Muscle of leg (tissue), 11 donors: ENCODE results near the gene GABRG3. TPM values are rescaled to one million over a fixed set of nuclear protein-coding genes. Genes with fewer than 3 reads are reported as not detected.

Experiments used
- DNase-seq: peaks from one replicate; pipeline ENCODE4 v3.0.0; 2013
- H3K27ac ChIP-seq: one replicate; pipeline ENCODE4 v1.5.1; 2013; ENCODE audit warnings: mild to moderate bottlenecking, low read length, control low read depth
- H3K27me3 ChIP-seq: one replicate; pipeline ENCODE4 v1.6.1; 2013; ENCODE audit warnings: low read length; ENCODE audit not compliant: control insufficient read depth, insufficient read depth
- H3K36me3 ChIP-seq: one replicate; pipeline ENCODE4 v1.6.1; 2013; ENCODE audit warnings: low read length; ENCODE audit not compliant: control insufficient read depth, insufficient read depth
- H3K4me1 ChIP-seq: one replicate; pipeline ENCODE4 v1.6.1; 2013; ENCODE audit warnings: low read length; ENCODE audit not compliant: control insufficient read depth, insufficient read depth
- H3K4me3 ChIP-seq: one replicate; pipeline ENCODE4 v1.5.1; 2013; ENCODE audit warnings: low read length, control low read depth
- H3K9me3 ChIP-seq: replicated peaks from 2 replicates; pipeline ENCODE4 v1.6.1; 2013; ENCODE audit warnings: low read depth, low read length; ENCODE audit not compliant: control insufficient read depth
- WGBS: methylation state at CpG from one replicate; pipeline ENCODE4 v1.1.5; 2013; ENCODE audit warnings: missing lambda C conversion rate; ENCODE audit not compliant: insufficient coverage; 5-methylcytosine and 5-hydroxymethylcytosine counted together
- polyA plus RNA-seq, 8 donors: library from polyadenylated mRNA; unstranded; fragments of 120-200 nt; gene quantifications; one replicate each; pipeline versions ENCODE4 v1.2.1 to v1.2.3, GENCODE V29; 2013; ENCODE audit warnings: inconsistent platforms in 1 of 8, low replicate concordance in 1 of 8; ENCODE audit not compliant: insufficient read length in 8 of 8, insufficient read depth in 1 of 8
- total RNA-seq: library from RNA; stranded (reverse); fragments of 120-200 nt; gene quantifications from one replicate; pipeline ENCODE4 v1.2.4, GENCODE V29; 2013

GABRG3 gene
- total and polyA plus RNA-seq, 9 donors = 0.11 to 0.69 (median 0.34) TPM; not detected in 1

GRCh38 chr15:27506752-27507151 lies 535.8 kb downstream of the GABRG3 start:
- no peak for DNase-seq
- Histone ChIP-seq H3K27ac (no peak overlapping the region), H3K36me3 (no peaks in the 10 kb centered on the region), H3K4me1 (no peaks in the 10 kb centered on the region), H3K4me3 (no peak overlapping the region), H3K9me3 (peaks cover 7% of the 10 kb centered on the region), H3K27me3 (no peaks in the 10 kb centered on the region)

- no CpG with 5 or more reads among the region's 1 CpG for WGBS
- Histone ChIP-seq H3K9me3 (peaks cover 7% of the 10 kb centered on the region), H3K27me3 (no peaks in the 10 kb centered on the region)
Measured at GRCh38 chr15:27509014-27509413, 538.0 kb downstream of the GABRG3 start.

DNA sequence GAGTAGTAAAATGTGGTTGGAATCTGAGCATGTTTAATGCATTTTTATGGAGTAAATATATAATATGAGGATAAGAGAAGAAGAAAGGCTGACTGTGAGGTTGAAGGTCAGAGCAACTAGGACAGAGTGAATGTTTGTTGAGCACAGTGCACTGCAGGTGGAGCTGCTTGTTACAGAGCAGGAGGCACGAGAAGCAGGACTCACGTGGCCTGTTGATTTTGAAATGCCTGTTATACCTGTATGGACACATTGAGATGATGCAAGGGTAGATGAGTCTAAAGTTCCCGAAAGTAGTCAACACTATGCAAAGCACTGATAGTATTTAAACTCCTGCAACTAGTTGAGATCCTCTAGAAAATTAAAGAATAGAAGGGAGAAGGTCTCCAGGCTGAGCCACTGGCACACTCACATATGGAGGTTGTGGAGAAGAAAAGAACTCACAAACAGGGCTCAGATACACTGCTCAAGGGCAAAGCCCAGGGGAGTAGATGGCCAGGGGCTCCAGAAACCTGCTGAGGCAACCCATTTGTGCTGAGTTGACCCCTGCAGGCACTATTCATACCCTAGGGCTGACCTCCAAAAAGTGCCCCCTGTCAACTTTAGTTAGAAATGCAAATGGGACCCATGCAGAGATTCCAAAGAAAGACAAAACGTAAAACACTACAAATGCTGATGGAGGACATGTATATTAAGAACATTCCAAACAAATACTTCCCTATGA lies 541.5 kb downstream of the GABRG3 start:
- H3K4me3 ChIP-seq = no peak overlapping the region

More at GRCh38 chr15:27509014-27509413, 538.0 kb downstream of the GABRG3 start:
- Histone ChIP-seq H3K4me1 (no peaks in the 10 kb centered on the region), H3K4me3 (no peak overlapping the region), H3K36me3 (no peaks in the 10 kb centered on the region), H3K27ac (no peak overlapping the region)
- DNase-seq = no peak

DNA sequence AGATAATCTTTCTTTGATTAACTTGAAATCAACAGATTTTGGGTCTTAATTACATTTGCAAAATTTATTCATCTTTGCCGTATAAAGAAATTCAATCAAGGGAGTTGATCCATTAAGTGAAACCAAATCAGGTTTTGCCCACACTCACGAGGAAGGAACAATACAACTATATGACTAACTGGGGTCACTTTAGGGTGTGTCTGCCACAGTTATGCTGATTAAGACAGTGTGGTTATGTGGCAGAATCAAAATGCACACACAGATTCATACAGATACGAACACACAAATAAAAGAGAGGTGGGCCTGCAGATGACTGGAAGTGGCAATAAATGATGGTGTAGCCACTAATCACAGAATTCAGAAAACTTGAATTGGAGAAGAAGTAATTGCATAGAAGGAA lies 543.5 kb downstream of the GABRG3 start:
- Histone ChIP-seq H3K4me3 (no peak overlapping the region), H3K9me3 (peaks cover 2% of the 10 kb centered on the region), H3K4me1 (no peaks in the 10 kb centered on the region), H3K27me3 (no peaks in the 10 kb centered on the region), H3K36me3 (no peaks in the 10 kb centered on the region), H3K27ac (no peak overlapping the region)
- no CpG with 5 or more reads among the region's 3 CpGs for WGBS
- DNase-seq = no peak

More for the DNA sequence above, 541.5 kb downstream of the GABRG3 start:
- H3K27me3 ChIP-seq = no peaks in the 10 kb centered on the region
- WGBS = no CpG with 5 or more reads among the region's 4 CpGs
- H3K27ac ChIP-seq = no peak overlapping the region
- H3K4me1 ChIP-seq = no peaks in the 10 kb centered on the region
- H3K36me3 ChIP-seq = no peaks in the 10 kb centered on the region
- DNase-seq = no peak
- peaks cover 7% of the 10 kb centered on the region for H3K9me3 ChIP-seq

DNA sequence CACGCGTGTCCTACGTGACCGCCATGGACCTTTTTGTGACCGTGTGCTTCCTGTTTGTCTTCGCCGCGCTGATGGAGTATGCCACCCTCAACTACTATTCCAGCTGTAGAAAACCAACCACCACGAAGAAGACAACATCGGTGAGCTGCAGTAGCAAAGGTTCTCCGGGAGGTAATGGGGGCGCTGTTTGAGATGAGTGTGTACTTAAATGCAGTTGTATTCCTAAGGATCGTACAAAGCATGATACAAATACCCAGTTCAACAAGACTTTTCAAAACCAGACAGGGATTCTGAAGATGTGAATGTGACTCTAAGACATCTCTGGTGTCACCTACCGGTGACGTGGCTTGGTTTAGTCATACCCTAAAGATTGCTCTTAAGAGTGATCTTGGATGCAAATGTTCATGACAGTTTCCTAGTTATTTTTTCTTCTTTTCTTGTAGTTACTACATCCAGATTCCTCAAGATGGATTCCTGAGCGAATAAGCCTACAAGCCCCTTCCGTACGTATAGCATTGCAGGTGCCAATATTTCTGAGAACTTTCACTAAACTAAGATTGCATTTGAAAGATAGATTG lies 556.6 kb downstream of the GABRG3 start:
- WGBS = 90% methylated on average over 4 of the region's 18 CpGs

GRCh38 chr15:27529399-27529798 lies 558.4 kb downstream of the GABRG3 start:
- H3K4me3 ChIP-seq = no peak overlapping the region
- no peaks in the 10 kb centered on the region for H3K27me3 ChIP-seq
- no peak overlapping the region for H3K27ac ChIP-seq
- H3K9me3 ChIP-seq = peaks cover 4% of the 10 kb centered on the region
- DNase-seq = peak; percentile 42
- H3K4me1 ChIP-seq = no peaks in the 10 kb centered on the region
- H3K36me3 ChIP-seq = no peaks in the 10 kb centered on the region
- WGBS = 40% methylated on average over 6 of the region's 8 CpGs

More for the DNA sequence above, 556.6 kb downstream of the GABRG3 start:
- Histone ChIP-seq H3K9me3 (peaks cover 10% of the 10 kb centered on the region), H3K27ac (no peak overlapping the region), H3K36me3 (no peaks in the 10 kb centered on the region), H3K4me3 (no peak overlapping the region), H3K27me3 (no peaks in the 10 kb centered on the region), H3K4me1 (no peaks in the 10 kb centered on the region)
- DNase-seq = no peak

DNA sequence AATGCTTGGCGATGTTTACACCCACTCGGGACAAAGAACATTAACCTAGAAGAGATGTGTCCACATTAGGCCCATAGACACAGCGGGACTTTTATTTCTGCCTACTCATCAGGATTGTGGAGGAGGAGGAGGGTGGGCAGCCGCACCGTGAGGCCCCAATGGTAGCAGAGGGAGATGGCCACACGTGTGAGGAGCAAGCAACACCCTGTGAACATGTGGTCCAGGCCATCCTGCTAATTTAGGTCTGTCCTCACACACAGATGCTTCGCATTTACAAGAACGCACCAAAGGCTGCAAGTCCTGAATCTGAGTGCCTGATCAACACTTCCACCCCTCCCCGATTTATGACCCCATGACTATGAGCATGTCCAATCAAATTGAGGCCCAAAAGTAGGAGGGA lies 560.0 kb downstream of the GABRG3 start:
- Histone ChIP-seq H3K4me1 (no peaks in the 10 kb centered on the region), H3K36me3 (no peaks in the 10 kb centered on the region), H3K9me3 (no peaks in the 10 kb centered on the region), H3K27me3 (no peaks in the 10 kb centered on the region), H3K27ac (no peak overlapping the region), H3K4me3 (no peak overlapping the region)
- DNase-seq = no peak
- WGBS = 77% methylated on average over 7 of the region's 9 CpGs

DNA sequence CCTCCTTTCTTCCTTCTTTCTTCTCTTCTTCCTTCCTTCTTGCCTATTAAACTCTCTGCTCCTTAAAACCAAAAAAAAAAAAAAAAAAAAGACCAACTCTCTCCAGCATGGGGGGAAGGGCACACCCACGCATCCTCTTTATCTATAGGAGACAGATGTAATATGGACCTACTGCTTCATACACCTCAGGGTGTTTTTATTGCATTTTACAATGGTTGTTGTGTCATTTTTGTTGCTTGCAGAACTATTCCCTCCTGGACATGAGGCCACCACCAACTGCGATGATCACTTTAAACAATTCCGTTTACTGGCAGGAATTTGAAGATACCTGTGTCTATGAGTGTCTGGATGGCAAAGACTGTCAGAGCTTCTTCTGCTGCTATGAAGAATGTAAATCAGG lies 561.4 kb downstream of the GABRG3 start:
- H3K4me1 ChIP-seq = no peaks in the 10 kb centered on the region
- H3K36me3 ChIP-seq = no peaks in the 10 kb centered on the region
- no peak overlapping the region for H3K27ac ChIP-seq
- no CpG with 5 or more reads among the region's 3 CpGs for WGBS
- no peak overlapping the region for H3K4me3 ChIP-seq
- H3K27me3 ChIP-seq = no peaks in the 10 kb centered on the region
- DNase-seq = no peak
- H3K9me3 ChIP-seq = no peaks in the 10 kb centered on the region

DNA sequence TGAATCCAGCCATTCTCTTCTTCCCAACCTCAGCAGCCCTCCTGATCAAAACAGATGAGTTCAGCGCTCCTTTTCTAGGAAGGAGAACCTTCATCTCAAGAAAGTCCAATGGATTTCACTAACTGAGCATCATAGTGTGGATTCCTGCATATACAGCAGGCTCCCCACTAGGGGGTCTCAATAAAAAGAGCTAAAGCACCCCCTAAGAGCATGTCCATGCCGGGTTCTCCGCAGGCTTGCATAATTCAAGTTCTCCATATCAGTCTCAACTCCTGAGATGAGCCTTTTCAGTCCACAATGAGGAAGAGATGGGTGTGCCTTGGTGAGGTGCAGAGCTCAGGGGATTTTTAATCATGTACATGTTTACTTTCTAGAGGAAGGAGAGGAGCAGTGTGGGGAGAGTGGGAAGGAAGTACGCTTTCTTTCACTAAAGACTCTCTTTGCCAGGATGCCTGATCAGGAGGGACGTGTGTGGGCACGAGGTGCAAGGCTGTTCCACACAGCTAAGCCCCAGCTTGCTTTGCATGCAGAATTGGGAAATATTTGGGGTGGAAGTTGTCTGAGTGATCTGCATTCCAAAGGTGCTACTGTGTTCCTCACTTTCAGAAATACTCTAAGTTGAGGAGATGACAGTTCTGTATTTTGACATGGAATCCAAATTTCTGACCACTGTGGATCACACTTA lies 564.6 kb downstream of the GABRG3 start:
- WGBS = 90% methylated on average over 3 of the region's 6 CpGs
- no peak for DNase-seq
- Histone ChIP-seq H3K4me3 (no peak overlapping the region), H3K27me3 (no peaks in the 10 kb centered on the region), H3K9me3 (no peaks in the 10 kb centered on the region), H3K36me3 (no peaks in the 10 kb centered on the region), H3K4me1 (no peaks in the 10 kb centered on the region), H3K27ac (no peak overlapping the region)

- H3K9me3 ChIP-seq = no peaks in the 10 kb centered on the region
- no peak overlapping the region for H3K4me3 ChIP-seq
- 60% methylated on average over 1 of the region's 3 CpGs for WGBS
- H3K4me1 ChIP-seq = no peaks in the 10 kb centered on the region
- DNase-seq = no peak
- H3K27ac ChIP-seq = no peak overlapping the region
- H3K27me3 ChIP-seq = no peaks in the 10 kb centered on the region
- no peaks in the 10 kb centered on the region for H3K36me3 ChIP-seq
Measured at GRCh38 chr15:27538325-27538724, 567.3 kb downstream of the GABRG3 start.
